GM19035 (cell line): ENCODE measurements around the gene LAIR2.
A peak's percentile ranks its signal among the peaks of the same experiment; 100 is the strongest.

Experiments
- ATAC-seq: cut with Tn5 transposase; IDR thresholded peaks from one replicate; pipeline ENCODE4 v1.9.1; 2021; ENCODE audit not compliant: unreplicated experiment

The LAIR2 gene

GRCh38 chr19:54530866-54531265 is 28.2 kb downstream of the LAIR2 start:
- ATAC-seq, result no peak

GRCh38 chr19:54532528-54532927 is 29.9 kb downstream of the LAIR2 start:
- peak; percentile 75 for ATAC-seq

- ATAC-seq, result no peak
These were observed 30.8 kb downstream of the LAIR2 start for GRCh38 chr19:54533476-54533875.

GRCh38 chr19:54534156-54534555 is 31.5 kb downstream of the LAIR2 start:
- ATAC-seq, result no peak

GRCh38 chr19:54535601-54536000 is 33.0 kb downstream of the LAIR2 start:
- no peak for ATAC-seq

- no peak for ATAC-seq
These were observed 34.3 kb downstream of the LAIR2 start for GRCh38 chr19:54536956-54537355.

- no peak for ATAC-seq
These were observed 39.1 kb downstream of the LAIR2 start for GRCh38 chr19:54541712-54542111.

- ATAC-seq, result no peak
These were observed 46.2 kb downstream of the LAIR2 start for GRCh38 chr19:54548806-54549205.

- no peak for ATAC-seq
These were observed 46.6 kb downstream of the LAIR2 start for GRCh38 chr19:54549224-54549623.

- ATAC-seq, result no peak
These were observed 48.7 kb downstream of the LAIR2 start for GRCh38 chr19:54551293-54551692.

- ATAC-seq, result no peak
These were observed 49.6 kb downstream of the LAIR2 start for GRCh38 chr19:54551950-54552912.

- no peak for ATAC-seq
These were observed 50.3 kb downstream of the LAIR2 start for GRCh38 chr19:54552913-54553310.

GRCh38 chr19:54554006-54554405 is 51.4 kb downstream of the LAIR2 start:
- no peak for ATAC-seq

- ATAC-seq, result no peak
These were observed 52.3 kb downstream of the LAIR2 start for GRCh38 chr19:54554896-54555295.

- ATAC-seq, result no peak
These were observed 53.6 kb downstream of the LAIR2 start for GRCh38 chr19:54556194-54556593.

- no peak for ATAC-seq
These were observed 55.7 kb downstream of the LAIR2 start for GRCh38 chr19:54558339-54558738.
